DMS79 (cell line): ENCODE measurements around the gene BAG5.
"Not testable (repeated sequence)": the region's sequence is repeated elsewhere in the genome, so short reads cannot be mapped to it uniquely, and the experiment has no call there.

Experiments
- DNase-seq: peaks from one replicate; lab custom pipeline; 2025; lab: John Stamatoyannopoulos, UW

BAG5 gene

GRCh38 chr14:103562429-103563225 is at the start of gene BAG5, which contains the start of gene COA8:
TSS of gene BAG5 (minus strand) at chr14:103562657. CDS start at chr14:103561164, 1,493 bp downstream.
TSS of gene COA8 (plus strand) at chr14:103562960. CDS start at chr14:103563002, 42 bp downstream.
- DNase-seq, result peak; percentile 94

GRCh38 chr14:103611215-103611614 is 48.8 kb upstream of the BAG5 start:
- DNase-seq, result no peak

- not testable (repeated sequence) for DNase-seq
Observed at GRCh38 chr14:103609081-103609480, 46.6 kb upstream of the BAG5 start.

- DNase-seq, result no peak
Observed at GRCh38 chr14:103607822-103608221, 45.4 kb upstream of the BAG5 start.

- peak; percentile 47 for DNase-seq
Observed at GRCh38 chr14:103606963-103607668, 44.7 kb upstream of the BAG5 start.

- DNase-seq, result no peak
Observed at GRCh38 chr14:103604620-103605019, 42.2 kb upstream of the BAG5 start.

- DNase-seq, result no peak
Observed at GRCh38 chr14:103600503-103600902, 38.0 kb upstream of the BAG5 start.

- no peak for DNase-seq
Observed at GRCh38 chr14:103597623-103598377, 35.3 kb upstream of the BAG5 start.

GRCh38 chr14:103594265-103594664 is 31.8 kb upstream of the BAG5 start:
- peak; percentile 94 for DNase-seq

GRCh38 chr14:103593577-103593976 is 31.1 kb upstream of the BAG5 start:
- no peak for DNase-seq

- DNase-seq, result no peak
Observed at GRCh38 chr14:103584326-103584915, 22.0 kb upstream of the BAG5 start.

- no peak for DNase-seq
Observed at GRCh38 chr14:103581954-103582703, 19.7 kb upstream of the BAG5 start.

GRCh38 chr14:103581206-103581605 is 18.7 kb upstream of the BAG5 start:
- DNase-seq, result no peak

GRCh38 chr14:103578401-103579075 is 16.1 kb upstream of the BAG5 start:
- DNase-seq, result no peak

GRCh38 chr14:103576371-103577024 is 14.0 kb upstream of the BAG5 start:
- DNase-seq, result peak; percentile 79

GRCh38 chr14:103574707-103575285 is 12.3 kb upstream of the BAG5 start:
- no peak for DNase-seq

- no peak for DNase-seq
Observed at GRCh38 chr14:103574104-103574503, 11.6 kb upstream of the BAG5 start.

GRCh38 chr14:103569408-103569807 is 7.0 kb upstream of the BAG5 start:
- no peak for DNase-seq

- no peak for DNase-seq
Observed at GRCh38 chr14:103568952-103569351, 6.5 kb upstream of the BAG5 start.
